Measurements from ENCODE around the gene IER3IP1. TPM values are rescaled to one million over a fixed set of nuclear protein-coding genes. Genes with fewer than 3 reads are reported as not detected.

The IER3IP1 gene
- polyA plus RNA-seq, 1 experiment = 11.1 TPM

Small RNA genes lying within 50 kb of the gene (small RNA-seq; reads per million reads assigned to genes)
- not detected for gene AC012254.4 (ENCODE audit: insufficient read length, low read depth, low replicate concordance)

Other genes with a start within 250 kb of the IER3IP1 start
- not detected in 2 replicates for gene ELOA2, start 140.7 kb downstream of the IER3IP1 start, polyA plus RNA-seq (2011; rRNA removed)
- 10.4 and 14.8 TPM in 2 replicates for gene HDHD2, start 25.9 kb downstream of the IER3IP1 start, polyA plus RNA-seq (2011; rRNA removed)
- gene SKOR2, start 75.3 kb upstream of the IER3IP1 start, polyA plus RNA-seq (2011; rRNA removed) = not detected in 2 replicates